Measurements from ENCODE around the gene POLR1G.
A peak's percentile ranks its signal among the peaks of the same experiment; 100 is the strongest.
"Not testable (repeated sequence)": the region's sequence is repeated elsewhere in the genome, so short reads cannot be mapped to it uniquely, and the experiment has no call there.

POLR1G gene

GRCh38 chr19:45423033-45423588 is 16.7 kb downstream of the POLR1G start:
- DNase-seq, result no peak

GRCh38 chr19:45423589-45424190 is 17.2 kb downstream of the POLR1G start, which contains the start of gene ERCC1:
ERCC1 (minus strand) TSS chr19:45423917; CDS start chr19:45423374, 543 bp downstream.
- DNase-seq, result peak; percentile 98 to 99

- DNase-seq, result no peak
Observed at GRCh38 chr19:45424191-45425058, 18.0 kb downstream of the POLR1G start.

GRCh38 chr19:45428384-45429231 is 22.2 kb downstream of the POLR1G start:
- DNase-seq, result no peak

- not testable (repeated sequence) for DNase-seq
Observed at GRCh38 chr19:45429896-45430295, 23.5 kb downstream of the POLR1G start.

- not testable (repeated sequence) for DNase-seq
Observed at GRCh38 chr19:45431008-45431407, 24.6 kb downstream of the POLR1G start.

- DNase-seq, result not testable (repeated sequence)
Observed at GRCh38 chr19:45432543-45432942, 26.1 kb downstream of the POLR1G start.

- DNase-seq, result no peak
Observed at GRCh38 chr19:45437328-45437727, 30.9 kb downstream of the POLR1G start.

GRCh38 chr19:45439190-45439568 is 32.7 kb downstream of the POLR1G start:
- no peak for DNase-seq

GRCh38 chr19:45439569-45440258 is 33.3 kb downstream of the POLR1G start:
- peak; percentile 44 to 58 for DNase-seq

GRCh38 chr19:45440259-45440638 is 33.8 kb downstream of the POLR1G start:
- no peak for DNase-seq

- DNase-seq, result no peak
Observed at GRCh38 chr19:45440873-45441654, 34.6 kb downstream of the POLR1G start.

GRCh38 chr19:45442408-45442777 is 35.9 kb downstream of the POLR1G start:
- DNase-seq, result no peak

- no peak for DNase-seq
Observed at GRCh38 chr19:45442778-45443461, 36.5 kb downstream of the POLR1G start.

GRCh38 chr19:45443462-45444317 is 37.2 kb downstream of the POLR1G start:
- DNase-seq, result peak; percentile 21 to 32

GRCh38 chr19:45444318-45445041 is 38.0 kb downstream of the POLR1G start:
- peak in 1 of 2 experiments; percentile 20 for DNase-seq

GRCh38 chr19:45445139-45445538 is 38.7 kb downstream of the POLR1G start:
- DNase-seq, result no peak

- DNase-seq, result no peak
Observed at GRCh38 chr19:45446295-45446694, 39.9 kb downstream of the POLR1G start.

- no peak for DNase-seq
Observed at GRCh38 chr19:45446944-45447343, 40.5 kb downstream of the POLR1G start.
